Femur (tissue), 1 donor: ENCODE data around the gene IL15RA.
"Not testable (repeated sequence)": the region's sequence is repeated elsewhere in the genome, so short reads cannot be mapped to it uniquely, and the experiment has no call there.

Experiments
- DNase-seq: peaks from one replicate; pipeline ENCODE4 v3.0.0-alpha.2; 2017

Gene IL15RA

GRCh38 chr10:5968681-5969453 is 8.5 kb downstream of the IL15RA start:
- DNase-seq, result no peak

GRCh38 chr10:5968037-5968680 is 9.2 kb downstream of the IL15RA start:
- DNase-seq, result no peak

- no peak for DNase-seq
These were observed 12.1 kb downstream of the IL15RA start for GRCh38 chr10:5965266-5965665.

- no peak for DNase-seq
These were observed 12.6 kb downstream of the IL15RA start for GRCh38 chr10:5964736-5965135.

GRCh38 chr10:5963591-5963990 is 13.8 kb downstream of the IL15RA start:
- peak; percentile 5 for DNase-seq

- DNase-seq, result peak; percentile 4
These were observed 14.3 kb downstream of the IL15RA start for GRCh38 chr10:5963071-5963470.

- peak; percentile 1 for DNase-seq
These were observed 14.9 kb downstream of the IL15RA start for GRCh38 chr10:5962358-5962940.

- DNase-seq, result peak; percentile 14
These were observed 15.8 kb downstream of the IL15RA start for GRCh38 chr10:5961405-5962100.

- DNase-seq, result not testable (repeated sequence)
These were observed 16.4 kb downstream of the IL15RA start for GRCh38 chr10:5960973-5961275.

- peak; percentile 10 for DNase-seq
These were observed 17.0 kb downstream of the IL15RA start for GRCh38 chr10:5960070-5960972.

- DNase-seq, result no peak
These were observed 17.7 kb downstream of the IL15RA start for GRCh38 chr10:5959581-5960069.

- no peak for DNase-seq
These were observed 18.2 kb downstream of the IL15RA start for GRCh38 chr10:5959142-5959541.

GRCh38 chr10:5958675-5959074 is 18.7 kb downstream of the IL15RA start:
- no peak for DNase-seq

GRCh38 chr10:5958077-5958476 is 19.3 kb downstream of the IL15RA start:
- no peak for DNase-seq

GRCh38 chr10:5956146-5956936 is 21.0 kb downstream of the IL15RA start:
- no peak for DNase-seq

- DNase-seq, result no peak
These were observed 23.7 kb downstream of the IL15RA start for GRCh38 chr10:5953676-5954075.

GRCh38 chr10:5952731-5953385 is 24.5 kb downstream of the IL15RA start:
- no peak for DNase-seq

- no peak for DNase-seq
These were observed 25.5 kb downstream of the IL15RA start for GRCh38 chr10:5951721-5952407.

GRCh38 chr10:5951167-5951711 is 26.1 kb downstream of the IL15RA start:
- no peak for DNase-seq
